GM21619 (cell line): ENCODE results near the gene ATP11B.
A peak's percentile ranks its signal among the peaks of the same experiment; 100 is the strongest.

Experiments used
- ATAC-seq: cut with Tn5 transposase; IDR thresholded peaks from one replicate; pipeline ENCODE4 v1.9.1; 2021; ENCODE audit not compliant: unreplicated experiment

Gene ATP11B

GRCh38 chr3:182792901-182793662 is at the start of gene ATP11B:
Gene ATP11B (plus strand): TSS chr3:182793504. CDS start chr3:182793760, 256 bp downstream.
- ATAC-seq: peak; percentile 71

- ATAC-seq: no peak
Measured at GRCh38 chr3:182746959-182747358, 46.3 kb upstream of the ATP11B start.

- no peak for ATAC-seq
Measured at GRCh38 chr3:182755308-182755707, 38.0 kb upstream of the ATP11B start.

- no peak for ATAC-seq
Measured at GRCh38 chr3:182755712-182756111, 37.6 kb upstream of the ATP11B start.

- no peak for ATAC-seq
Measured at GRCh38 chr3:182760576-182761164, 32.6 kb upstream of the ATP11B start.

- ATAC-seq: no peak
Measured at GRCh38 chr3:182763896-182764295, 29.4 kb upstream of the ATP11B start.

GRCh38 chr3:182765287-182765686 is 28.0 kb upstream of the ATP11B start:
- ATAC-seq: no peak

GRCh38 chr3:182766099-182766498 is 27.2 kb upstream of the ATP11B start:
- no peak for ATAC-seq

- no peak for ATAC-seq
Measured at GRCh38 chr3:182768413-182768812, 24.9 kb upstream of the ATP11B start.

- ATAC-seq: no peak
Measured at GRCh38 chr3:182769673-182770072, 23.6 kb upstream of the ATP11B start.

- ATAC-seq: peak; percentile 59
Measured at GRCh38 chr3:182782149-182782548, 11.2 kb upstream of the ATP11B start.

- ATAC-seq: no peak
Measured at GRCh38 chr3:182783106-182783505, 10.2 kb upstream of the ATP11B start.

- ATAC-seq: no peak
Measured at GRCh38 chr3:182784542-182784941, 8.8 kb upstream of the ATP11B start.

- ATAC-seq: no peak
Measured at GRCh38 chr3:182785142-182785541, 8.2 kb upstream of the ATP11B start.

GRCh38 chr3:182785756-182786155 is 7.5 kb upstream of the ATP11B start:
- ATAC-seq: no peak

GRCh38 chr3:182786564-182787196 is 6.6 kb upstream of the ATP11B start:
- no peak for ATAC-seq

GRCh38 chr3:182787302-182788036 is 5.8 kb upstream of the ATP11B start:
- no peak for ATAC-seq

- ATAC-seq: peak; percentile 24
Measured at GRCh38 chr3:182789371-182789770, 3.9 kb upstream of the ATP11B start.

GRCh38 chr3:182790612-182791011 is 2.7 kb upstream of the ATP11B start:
- ATAC-seq: no peak

- peak; percentile 25 for ATAC-seq
Measured at GRCh38 chr3:182793663-182794454, 555 bp downstream of the ATP11B start.
